ENCODE measurements around the gene RUNDC3A.

The RUNDC3A gene

GRCh38 chr17:44284024-44284400, 24.4 kb upstream of the RUNDC3A start:
- DNase-seq, result no peak

- DNase-seq, result no peak
These were observed 20.8 kb upstream of the RUNDC3A start for GRCh38 chr17:44287651-44288050.

- DNase-seq, result no peak
These were observed 14.7 kb upstream of the RUNDC3A start for GRCh38 chr17:44293509-44294226.

GRCh38 chr17:44297975-44298374, 10.4 kb upstream of the RUNDC3A start:
- DNase-seq, result no peak

- DNase-seq, result no peak
These were observed 3.8 kb upstream of the RUNDC3A start for GRCh38 chr17:44304651-44305050.

- no peak for DNase-seq
These were observed 814 bp upstream of the RUNDC3A start for GRCh38 chr17:44307387-44308186.

- no peak for DNase-seq
These were observed 464 bp downstream of the RUNDC3A start for GRCh38 chr17:44308865-44309264.

- no peak for DNase-seq
These were observed 1.1 kb downstream of the RUNDC3A start for GRCh38 chr17:44309472-44309871.

- DNase-seq, result no peak
These were observed 1.8 kb downstream of the RUNDC3A start for GRCh38 chr17:44310188-44310587.

GRCh38 chr17:44310609-44311376, 2.4 kb downstream of the RUNDC3A start:
- DNase-seq, result no peak

GRCh38 chr17:44311562-44312181, 3.3 kb downstream of the RUNDC3A start:
- DNase-seq, result no peak

GRCh38 chr17:44312396-44313104, 4.1 kb downstream of the RUNDC3A start:
- no peak for DNase-seq

GRCh38 chr17:44314031-44314430, 5.6 kb downstream of the RUNDC3A start:
- DNase-seq, result no peak

- no peak for DNase-seq
These were observed 6.1 kb downstream of the RUNDC3A start for GRCh38 chr17:44314524-44314868.

GRCh38 chr17:44314869-44315661, 6.7 kb downstream of the RUNDC3A start:
- peak; percentile 24 for DNase-seq

- no peak for DNase-seq
These were observed 7.6 kb downstream of the RUNDC3A start for GRCh38 chr17:44315760-44316731.

GRCh38 chr17:44317545-44317944, 9.1 kb downstream of the RUNDC3A start:
- no peak for DNase-seq

GRCh38 chr17:44318077-44318892, 9.9 kb downstream of the RUNDC3A start:
- no peak for DNase-seq

GRCh38 chr17:44320066-44320465, 11.7 kb downstream of the RUNDC3A start:
- no peak for DNase-seq
